ENCODE results near the gene ADAM11. TPM values are rescaled to one million over a fixed set of nuclear protein-coding genes. Genes with fewer than 3 reads are reported as not detected.
"Not testable (repeated sequence)": the region's sequence is repeated elsewhere in the genome, so short reads cannot be mapped to it uniquely, and the experiment has no call there.

ADAM11 gene
- total RNA-seq, 1 experiment from 2014 or later: 1.3 TPM

DNA sequence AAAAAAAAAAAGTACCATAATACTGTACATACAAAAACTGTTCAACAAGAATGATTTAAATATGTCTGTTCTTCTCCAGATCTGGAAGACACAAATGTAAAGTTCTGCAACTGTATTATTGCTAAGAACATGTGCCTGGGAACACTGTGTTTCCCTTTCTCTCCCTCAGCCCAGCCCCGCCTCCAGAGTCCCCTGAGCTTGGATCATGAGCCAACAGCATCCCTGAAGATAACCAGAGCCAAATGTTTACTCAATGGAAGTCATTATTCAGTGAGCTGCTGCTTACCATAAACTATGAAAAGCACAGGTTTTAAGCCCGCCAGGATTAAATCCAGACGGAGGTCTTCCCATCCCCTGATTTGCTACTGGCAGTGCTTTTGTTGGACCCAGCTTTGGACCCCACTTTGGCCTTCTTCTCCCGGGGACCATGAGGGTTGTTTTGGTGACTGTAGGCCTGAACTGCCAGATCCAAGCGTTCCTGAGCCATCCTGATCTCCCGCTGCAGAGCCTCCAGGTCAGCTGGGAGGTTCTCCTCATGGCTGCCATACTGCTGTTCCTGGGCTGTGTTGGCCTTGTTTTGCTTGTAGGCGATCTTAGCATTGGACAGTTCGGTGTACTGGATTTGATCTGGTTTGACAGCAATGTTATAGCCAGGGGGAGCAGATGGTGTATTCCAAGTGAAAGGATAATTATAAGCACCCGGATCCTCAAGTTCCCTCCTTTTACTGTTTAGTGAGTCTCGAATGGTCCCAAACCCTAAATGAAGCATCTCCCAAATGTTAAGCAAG lies 45.7 kb downstream of the ADAM11 start:
- H3K27ac ChIP-seq (ENCODE audit: low read length): no peak overlapping the region
- DNase-seq: no peak
- H3K9me2 ChIP-seq (replicated peaks; ENCODE audit: insufficient read depth, low read length): no peaks in the 10 kb centered on the region
- no peaks in the 10 kb centered on the region for H4K20me1 ChIP-seq (ENCODE audit: insufficient read depth, low read depth, low read length)
- H3K36me3 ChIP-seq (ENCODE audit: insufficient read depth, low read length): no peaks in the 10 kb centered on the region
- no peaks in the 10 kb centered on the region for H3K79me2 ChIP-seq (ENCODE audit: low read length)
- H3K4me2 ChIP-seq (ENCODE audit: low read depth, low read length, poor library complexity, severe bottlenecking): no peak overlapping the region
- no peak overlapping the region for H3K4me3 ChIP-seq (ENCODE audit: low read length)
- H3K9ac ChIP-seq (ENCODE audit: low read length): no peak overlapping the region
- no peak overlapping the region for H2AFZ ChIP-seq (ENCODE audit: low read length)
- H3K4me1 ChIP-seq (ENCODE audit: low read length): no peaks in the 10 kb centered on the region
- no peaks in the 10 kb centered on the region for H3K9me3 ChIP-seq (ENCODE audit: low read length)
- H3K27me3 ChIP-seq (ENCODE audit: low read length): no peaks in the 10 kb centered on the region

DNA sequence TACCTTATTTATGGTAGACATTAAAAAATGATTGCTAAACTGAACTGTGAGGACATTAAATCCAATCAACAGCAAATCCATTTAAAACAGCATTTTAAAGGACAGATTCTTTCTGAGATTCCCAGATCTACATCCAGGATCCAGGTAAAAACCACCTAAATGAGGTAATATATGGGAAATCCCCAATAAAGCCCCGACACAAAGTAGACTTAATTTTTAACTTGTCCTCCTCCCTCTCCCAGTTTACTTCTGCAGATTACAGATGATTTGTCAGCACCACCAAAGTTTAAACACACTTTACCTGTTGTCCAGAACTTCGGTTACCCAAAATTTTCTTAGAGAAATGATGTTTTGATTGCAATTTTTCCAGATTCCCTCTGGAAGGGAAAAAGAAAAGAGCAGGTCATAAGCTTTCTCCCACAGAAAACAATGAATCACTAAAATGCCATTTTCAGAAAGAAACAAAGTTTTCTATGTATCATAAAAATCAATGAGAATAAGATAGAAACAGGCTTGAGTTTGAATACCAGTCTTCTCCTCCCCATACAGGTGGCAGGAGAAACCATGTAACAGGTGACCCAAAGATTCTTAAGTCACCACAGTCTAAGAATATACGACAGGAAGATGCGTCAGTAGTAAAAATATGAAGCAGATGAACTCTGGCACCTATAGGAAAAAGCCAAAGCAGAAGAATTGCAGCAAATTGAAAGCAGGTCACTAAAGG lies 48.5 kb downstream of the ADAM11 start:
- Histone ChIP-seq H2AFZ (ENCODE audit: low read length) (no peak overlapping the region), H3K36me3 (ENCODE audit: insufficient read depth, low read length) (no peaks in the 10 kb centered on the region), H3K27me3 (ENCODE audit: low read length) (no peaks in the 10 kb centered on the region), H3K4me3 (ENCODE audit: low read length) (no peak overlapping the region), H3K4me2 (ENCODE audit: low read depth, low read length, poor library complexity, severe bottlenecking) (no peak overlapping the region), H3K4me1 (ENCODE audit: low read length) (no peaks in the 10 kb centered on the region), H3K9me2 (replicated peaks; ENCODE audit: insufficient read depth, low read length) (no peaks in the 10 kb centered on the region), H3K9me3 (ENCODE audit: low read length) (no peaks in the 10 kb centered on the region), H3K79me2 (ENCODE audit: low read length) (no peaks in the 10 kb centered on the region), H4K20me1 (ENCODE audit: insufficient read depth, low read depth, low read length) (no peaks in the 10 kb centered on the region), H3K9ac (ENCODE audit: low read length) (no peak overlapping the region), H3K27ac (ENCODE audit: low read length) (no peak overlapping the region)
- no peak for DNase-seq

DNA sequence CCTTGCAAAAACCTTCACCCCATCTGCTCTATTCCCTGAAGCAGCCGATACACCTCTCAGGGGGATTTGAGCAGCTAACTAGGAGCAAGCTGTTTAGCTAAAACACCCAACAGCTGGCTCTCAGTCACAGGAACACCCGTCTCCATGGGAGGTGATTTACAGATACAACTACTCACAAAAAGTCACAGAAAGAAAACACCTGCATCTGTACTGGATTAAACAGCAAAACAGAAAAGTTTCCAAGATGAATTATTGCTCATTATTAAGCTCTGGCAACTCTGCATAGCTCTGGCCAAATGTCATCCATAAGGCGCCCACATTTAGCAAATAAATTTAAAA lies 49.0 kb downstream of the ADAM11 start:
- H3K27me3 ChIP-seq (ENCODE audit: low read length): no peaks in the 10 kb centered on the region
- H3K27ac ChIP-seq (ENCODE audit: low read length): no peak overlapping the region
- H4K20me1 ChIP-seq (ENCODE audit: insufficient read depth, low read depth, low read length): no peaks in the 10 kb centered on the region
- no peak overlapping the region for H3K4me3 ChIP-seq (ENCODE audit: low read length)
- H3K36me3 ChIP-seq (ENCODE audit: insufficient read depth, low read length): no peaks in the 10 kb centered on the region
- no peaks in the 10 kb centered on the region for H3K9me3 ChIP-seq (ENCODE audit: low read length)
- no peaks in the 10 kb centered on the region for H3K4me1 ChIP-seq (ENCODE audit: low read length)
- no peaks in the 10 kb centered on the region for H3K9me2 ChIP-seq (replicated peaks; ENCODE audit: insufficient read depth, low read length)
- H3K4me2 ChIP-seq (ENCODE audit: low read depth, low read length, poor library complexity, severe bottlenecking): no peak overlapping the region
- H3K9ac ChIP-seq (ENCODE audit: low read length): no peak overlapping the region
- DNase-seq: no peak
- no peaks in the 10 kb centered on the region for H3K79me2 ChIP-seq (ENCODE audit: low read length)
- H2AFZ ChIP-seq (ENCODE audit: low read length): no peak overlapping the region

DNA sequence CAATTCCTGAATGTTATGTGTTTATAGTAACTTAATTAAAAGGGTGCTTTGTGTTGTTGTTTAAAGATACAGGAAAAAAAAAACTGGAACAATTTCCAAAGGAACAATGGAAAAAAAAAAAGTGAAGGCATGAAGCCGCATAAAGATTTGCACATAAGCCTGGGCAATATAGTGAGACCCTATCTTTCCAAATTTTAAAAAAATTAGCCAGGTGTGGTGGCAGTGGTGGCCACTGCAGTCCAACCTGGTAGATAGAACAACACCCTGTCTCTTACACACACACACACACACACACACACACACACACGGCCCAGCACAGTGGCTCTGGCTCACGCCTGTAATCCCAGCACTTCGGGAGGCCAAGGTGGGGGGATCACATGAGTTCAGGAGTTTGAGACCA lies 49.4 kb downstream of the ADAM11 start:
- Histone ChIP-seq H3K36me3 (ENCODE audit: insufficient read depth, low read length) (no peaks in the 10 kb centered on the region), H3K9me3 (ENCODE audit: low read length) (no peaks in the 10 kb centered on the region), H3K27ac (ENCODE audit: low read length) (no peak overlapping the region), H3K4me2 (ENCODE audit: low read depth, low read length, poor library complexity, severe bottlenecking) (no peak overlapping the region), H3K79me2 (ENCODE audit: low read length) (no peaks in the 10 kb centered on the region), H3K4me1 (ENCODE audit: low read length) (no peaks in the 10 kb centered on the region), H4K20me1 (ENCODE audit: insufficient read depth, low read depth, low read length) (no peaks in the 10 kb centered on the region), H3K9ac (ENCODE audit: low read length) (no peak overlapping the region), H2AFZ (ENCODE audit: low read length) (no peak overlapping the region), H3K27me3 (ENCODE audit: low read length) (no peaks in the 10 kb centered on the region), H3K4me3 (ENCODE audit: low read length) (no peak overlapping the region), H3K9me2 (replicated peaks; ENCODE audit: insufficient read depth, low read length) (no peaks in the 10 kb centered on the region)
- DNase-seq: no peak

DNA sequence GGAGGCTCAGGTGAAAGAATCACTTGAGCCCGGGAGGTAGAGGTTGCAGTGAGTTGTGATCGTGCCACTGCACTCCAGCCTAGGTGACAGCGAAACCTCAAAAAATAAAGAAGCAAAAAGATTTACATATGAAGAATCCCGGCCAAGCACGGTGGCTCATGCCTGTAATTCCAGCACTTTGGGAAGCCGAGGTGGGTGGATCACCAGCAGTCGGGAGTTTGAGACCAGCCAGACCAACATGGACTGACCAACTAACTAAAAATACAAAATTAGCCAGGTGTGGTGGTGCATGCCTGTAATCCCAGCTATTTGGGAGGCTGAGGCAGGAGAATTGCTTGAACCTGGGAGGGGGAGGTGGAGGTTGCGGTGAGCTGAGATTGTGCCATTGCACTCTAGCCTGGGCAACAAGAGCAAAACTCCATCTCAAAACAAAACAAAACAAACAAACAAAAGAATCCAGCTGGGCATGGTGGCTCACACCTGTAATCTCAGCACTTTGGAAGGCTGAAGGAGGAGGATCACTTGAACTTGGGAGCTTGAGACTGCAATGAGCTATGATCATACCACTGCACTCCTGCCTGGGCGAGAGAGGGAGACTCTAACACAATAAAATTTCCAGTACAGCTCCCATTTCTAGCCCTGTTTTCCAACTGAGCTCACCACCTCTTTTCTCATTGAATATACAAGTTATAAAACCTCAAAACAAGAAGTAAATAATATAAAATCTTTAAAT lies 50.0 kb downstream of the ADAM11 start:
- H3K4me1 ChIP-seq (ENCODE audit: low read length); H3K9me2 ChIP-seq (replicated peaks; ENCODE audit: insufficient read depth, low read length); H3K79me2 ChIP-seq (ENCODE audit: low read length); H3K9me3 ChIP-seq (ENCODE audit: low read length); H3K4me3 ChIP-seq (ENCODE audit: low read length); H3K27me3 ChIP-seq (ENCODE audit: low read length); H2AFZ ChIP-seq (ENCODE audit: low read length); H4K20me1 ChIP-seq (ENCODE audit: insufficient read depth, low read depth, low read length); H3K9ac ChIP-seq (ENCODE audit: low read length); DNase-seq; H3K4me2 ChIP-seq (ENCODE audit: low read depth, low read length, poor library complexity, severe bottlenecking); H3K27ac ChIP-seq (ENCODE audit: low read length); H3K36me3 ChIP-seq (ENCODE audit: insufficient read depth, low read length): not testable (repeated sequence)

DNA sequence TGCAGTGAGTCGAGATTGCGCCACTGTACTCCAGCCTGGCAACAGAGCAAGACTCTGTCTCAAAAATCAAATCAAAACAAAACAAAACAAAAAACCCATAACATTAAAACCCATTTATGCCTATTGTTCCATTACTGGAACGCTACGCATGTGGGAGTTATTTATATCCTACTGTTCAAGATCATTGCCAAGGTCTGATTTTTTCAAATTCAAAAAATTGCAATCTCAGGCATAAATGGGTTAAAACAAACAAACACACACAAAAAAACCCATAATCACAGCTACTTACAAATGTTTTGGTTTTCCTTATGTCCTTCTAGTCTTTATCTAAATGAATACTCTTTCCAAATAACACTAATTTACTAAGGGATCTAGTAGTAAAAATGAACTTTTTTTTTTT lies 53.5 kb downstream of the ADAM11 start:
- H3K9ac ChIP-seq (ENCODE audit: low read length): no peak overlapping the region
- no peaks in the 10 kb centered on the region for H3K79me2 ChIP-seq (ENCODE audit: low read length)
- H3K4me1 ChIP-seq (ENCODE audit: low read length): no peaks in the 10 kb centered on the region
- no peaks in the 10 kb centered on the region for H3K9me3 ChIP-seq (ENCODE audit: low read length)
- H4K20me1 ChIP-seq (ENCODE audit: insufficient read depth, low read depth, low read length): no peaks in the 10 kb centered on the region
- no peak overlapping the region for H2AFZ ChIP-seq (ENCODE audit: low read length)
- H3K4me3 ChIP-seq (ENCODE audit: low read length): no peak overlapping the region
- no peaks in the 10 kb centered on the region for H3K9me2 ChIP-seq (replicated peaks; ENCODE audit: insufficient read depth, low read length)
- no peak for DNase-seq
- no peak overlapping the region for H3K4me2 ChIP-seq (ENCODE audit: low read depth, low read length, poor library complexity, severe bottlenecking)
- no peaks in the 10 kb centered on the region for H3K36me3 ChIP-seq (ENCODE audit: insufficient read depth, low read length)
- no peak overlapping the region for H3K27ac ChIP-seq (ENCODE audit: low read length)
- H3K27me3 ChIP-seq (ENCODE audit: low read length): no peaks in the 10 kb centered on the region

DNA sequence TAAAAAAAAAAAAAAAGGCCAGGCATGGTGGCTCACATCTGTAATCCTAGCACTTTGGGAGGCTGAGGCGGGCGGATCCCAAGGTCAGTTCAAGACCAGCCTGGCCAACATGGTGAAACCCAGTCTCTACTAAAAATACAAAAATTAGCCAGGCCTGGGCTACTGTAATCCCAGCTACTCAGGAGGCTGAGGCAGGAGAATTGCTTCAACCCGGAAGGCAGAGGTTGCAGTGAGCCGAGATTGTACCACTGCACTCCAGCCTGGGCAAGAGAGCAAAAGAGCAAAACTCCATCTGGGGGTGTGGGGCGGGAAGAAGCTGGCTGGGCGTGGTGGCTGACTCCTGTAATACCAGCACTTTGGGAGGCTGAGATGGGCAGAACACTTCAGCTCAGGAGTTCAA lies 59.7 kb downstream of the ADAM11 start:
- not testable (repeated sequence) for H3K27ac ChIP-seq (ENCODE audit: low read length); DNase-seq; H3K79me2 ChIP-seq (ENCODE audit: low read length)

DNA sequence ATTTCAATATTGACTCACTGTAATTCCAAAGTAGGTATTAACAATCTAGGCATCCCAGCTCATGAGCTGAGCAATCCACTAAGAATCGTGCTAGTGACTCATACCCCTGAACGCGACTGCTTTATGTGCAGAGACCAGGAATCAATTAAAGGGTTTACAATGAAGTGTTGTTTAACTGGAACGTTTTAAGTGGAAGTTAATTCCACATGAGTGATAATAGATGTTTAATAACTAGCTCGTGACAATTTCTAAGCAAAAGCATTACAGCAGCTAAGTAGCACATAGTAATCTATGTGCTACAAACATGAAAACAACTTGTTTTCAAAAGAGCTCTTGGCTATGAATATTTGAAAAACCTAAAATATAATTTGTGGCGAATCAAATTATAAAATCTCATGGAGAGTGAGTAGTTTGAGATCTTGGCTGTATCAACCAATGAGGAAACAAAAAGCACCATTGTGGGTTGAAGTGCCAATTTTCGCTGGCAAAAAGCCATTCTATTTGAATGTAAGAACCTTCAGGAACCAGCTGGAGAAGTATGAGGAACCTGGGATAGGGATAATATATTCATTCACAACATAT lies 61.9 kb downstream of the ADAM11 start:
- H4K20me1 ChIP-seq (ENCODE audit: insufficient read depth, low read depth, low read length): no peaks in the 10 kb centered on the region
- no peak overlapping the region for H3K27ac ChIP-seq (ENCODE audit: low read length)
- H3K9me2 ChIP-seq (replicated peaks; ENCODE audit: insufficient read depth, low read length): no peaks in the 10 kb centered on the region
- H3K4me1 ChIP-seq (ENCODE audit: low read length): no peaks in the 10 kb centered on the region
- H2AFZ ChIP-seq (ENCODE audit: low read length): no peak overlapping the region
- no peak overlapping the region for H3K4me3 ChIP-seq (ENCODE audit: low read length)
- H3K36me3 ChIP-seq (ENCODE audit: insufficient read depth, low read length): no peaks in the 10 kb centered on the region
- DNase-seq: no peak
- H3K79me2 ChIP-seq (ENCODE audit: low read length): no peaks in the 10 kb centered on the region
- no peak overlapping the region for H3K4me2 ChIP-seq (ENCODE audit: low read depth, low read length, poor library complexity, severe bottlenecking)
- no peaks in the 10 kb centered on the region for H3K9me3 ChIP-seq (ENCODE audit: low read length)
- no peaks in the 10 kb centered on the region for H3K27me3 ChIP-seq (ENCODE audit: low read length)
- H3K9ac ChIP-seq (ENCODE audit: low read length): no peak overlapping the region

More for the DNA sequence above, 59.7 kb downstream of the ADAM11 start:
- not testable (repeated sequence) for H3K4me2 ChIP-seq (ENCODE audit: low read depth, low read length, poor library complexity, severe bottlenecking); H2AFZ ChIP-seq (ENCODE audit: low read length); H3K27me3 ChIP-seq (ENCODE audit: low read length); H3K9ac ChIP-seq (ENCODE audit: low read length); H3K9me2 ChIP-seq (replicated peaks; ENCODE audit: insufficient read depth, low read length); H3K4me1 ChIP-seq (ENCODE audit: low read length); H3K36me3 ChIP-seq (ENCODE audit: insufficient read depth, low read length); H3K9me3 ChIP-seq (ENCODE audit: low read length); H4K20me1 ChIP-seq (ENCODE audit: insufficient read depth, low read depth, low read length); H3K4me3 ChIP-seq (ENCODE audit: low read length)
